Spleen (tissue), 11 donors: ENCODE results near the gene TSHZ3. TPM values are rescaled to one million over a fixed set of nuclear protein-coding genes. Genes with fewer than 3 reads are reported as not detected.

Experiments
- DNase-seq: peaks from one replicate; pipeline ENCODE4 v3.0.0-alpha.2; 2020
- H3K27ac ChIP-seq, 8 donors: fragments of 200-600 bp; sonication (generic) in 7 of 8; 1 replicate in 4 of 8; 2 replicates in 4 of 8; pipeline versions ENCODE4 v1.5.0 to v1.8.0; 2016 to 2021; ENCODE audit warnings: inconsistent platforms in 4 of 8, mild to moderate bottlenecking in 4 of 8, moderate library complexity in 1 of 8
- H3K27me3 ChIP-seq, 7 donors: fragments of 200-600 bp; sonication (generic) in 6 of 7; replicated peaks in 1 of 7; 1 replicate in 4 of 7; 2 replicates in 3 of 7; pipeline versions ENCODE4 v1.5.0 to v1.8.0; 2016 to 2021; ENCODE audit warnings: inconsistent platforms in 3 of 7, mild to moderate bottlenecking in 1 of 7
- H3K36me3 ChIP-seq, 6 donors: fragments of 200-600 bp; sonication (generic) in 5 of 6; 1 replicate in 4 of 6; 2 replicates in 2 of 6; pipeline versions ENCODE4 v1.5.0 to v1.8.0; 2016 to 2021; ENCODE audit warnings: inconsistent platforms in 2 of 6
- H3K4me1 ChIP-seq, 6 donors: fragments of 200-600 bp; sonication (generic) in 5 of 6; 1 replicate in 3 of 6; 2 replicates in 3 of 6; pipeline versions ENCODE4 v1.5.0 to v1.8.0; 2016 to 2021; ENCODE audit warnings: inconsistent platforms in 3 of 6
- H3K4me3 ChIP-seq, 8 donors: fragments of 200-600 bp; sonication (generic) in 7 of 8; 1 replicate in 4 of 8; 2 replicates in 4 of 8; pipeline versions ENCODE4 v1.5.0 to v1.8.0; 2016 to 2021; ENCODE audit warnings: inconsistent platforms in 4 of 8, mild to moderate bottlenecking in 4 of 8, moderate library complexity in 2 of 8
- H3K9me3 ChIP-seq, 8 donors: fragments of 200-600 bp; sonication (generic) in 7 of 8; 1 replicate in 4 of 8; 2 replicates in 4 of 8; pipeline versions ENCODE4 v1.5.0 to v1.8.0; 2016 to 2021; ENCODE audit warnings: inconsistent platforms in 4 of 8
- CTCF ChIP-seq, 11 experiments: fragments of 200-600 bp in 7 of 11; fragments of 450-650 bp in 4 of 11; sonication (generic) in 4 of 11; IDR thresholded peaks in 8 of 11; conservative IDR thresholded peaks in 3 of 11; 1 replicate in 7 of 11; 2 replicates in 4 of 11; pipeline versions ENCODE4 v1.4.0 to v1.8.0; 2016 to 2021; ENCODE audit warnings: antibody characterized with exemption in 11 of 11, inconsistent platforms in 4 of 11, mild to moderate bottlenecking in 1 of 11
- POLR2A ChIP-seq, 3 donors: fragments of 450-650 bp; IDR thresholded peaks; one replicate each; pipeline ENCODE4 v1.5.1; 2017; ENCODE audit warnings: antibody characterized with exemption in 3 of 3, mild to moderate bottlenecking in 1 of 3
- POLR2AphosphoS5 ChIP-seq, 3 donors: sonication (generic); formaldehyde crosslinking; IDR thresholded peaks; one replicate each; pipeline ENCODE4 v1.5.1; 2017; ENCODE audit warnings: antibody characterized with exemption in 3 of 3
- WGBS, 5 donors: extraction: QIAGEN DNeasy Blood & Tissue Kit in 3 of 5; methylation state at CpG; one replicate each; pipeline versions ENCODE4 v1.1.5 to v1.1.7; 2013 to 2018; 5-methylcytosine and 5-hydroxymethylcytosine counted together
- intact Hi-C: fragments of 100-400 bp; cut with DNase I; formaldehyde crosslinking; loops from one replicate; pipeline ENCODE4 v1.15.0; 2023; ENCODE audit warnings: low total_unique reads
- polyA plus RNA-seq, 3 donors: library from polyadenylated mRNA; stranded (reverse); fragments of 200-250 nt; gene quantifications; one replicate each; pipeline ENCODE4 v1.2.1, GENCODE V29; 2013
- total RNA-seq, 7 donors: library from RNA; depleted of rRNA in 3 of 7; stranded (reverse); fragments of >200 nt in 3 of 7; fragmentation: NEBNext Ultra II Directional in 4 of 7; extraction: Animal tissue kit (Norgen Biotek cat#: 25700) in 4 of 7; gene quantifications; one replicate each; pipeline versions ENCODE4 v1.1.0 to v1.2.1, GENCODE V29; 2016 to 2021
- donor health status: healthy with polysubstance abuse.
- donor health status: DM: no; HTN: no; CAD: no; lungs with moderate emphysema.
- donor health status: DM: no; HTN: no; CAD: no.
- donor health status: Bipolar disorder and iron deficiency.
- donor health status: healthy.
- donor health status: DM: no; HTN: no; CAD: no.
- donor health status: DM: yes; HTN: yes; CAD: no.

The TSHZ3 gene
- total and polyA plus RNA-seq, 10 donors, result 1.2 to 24.6 (median 13.4) TPM

DNA sequence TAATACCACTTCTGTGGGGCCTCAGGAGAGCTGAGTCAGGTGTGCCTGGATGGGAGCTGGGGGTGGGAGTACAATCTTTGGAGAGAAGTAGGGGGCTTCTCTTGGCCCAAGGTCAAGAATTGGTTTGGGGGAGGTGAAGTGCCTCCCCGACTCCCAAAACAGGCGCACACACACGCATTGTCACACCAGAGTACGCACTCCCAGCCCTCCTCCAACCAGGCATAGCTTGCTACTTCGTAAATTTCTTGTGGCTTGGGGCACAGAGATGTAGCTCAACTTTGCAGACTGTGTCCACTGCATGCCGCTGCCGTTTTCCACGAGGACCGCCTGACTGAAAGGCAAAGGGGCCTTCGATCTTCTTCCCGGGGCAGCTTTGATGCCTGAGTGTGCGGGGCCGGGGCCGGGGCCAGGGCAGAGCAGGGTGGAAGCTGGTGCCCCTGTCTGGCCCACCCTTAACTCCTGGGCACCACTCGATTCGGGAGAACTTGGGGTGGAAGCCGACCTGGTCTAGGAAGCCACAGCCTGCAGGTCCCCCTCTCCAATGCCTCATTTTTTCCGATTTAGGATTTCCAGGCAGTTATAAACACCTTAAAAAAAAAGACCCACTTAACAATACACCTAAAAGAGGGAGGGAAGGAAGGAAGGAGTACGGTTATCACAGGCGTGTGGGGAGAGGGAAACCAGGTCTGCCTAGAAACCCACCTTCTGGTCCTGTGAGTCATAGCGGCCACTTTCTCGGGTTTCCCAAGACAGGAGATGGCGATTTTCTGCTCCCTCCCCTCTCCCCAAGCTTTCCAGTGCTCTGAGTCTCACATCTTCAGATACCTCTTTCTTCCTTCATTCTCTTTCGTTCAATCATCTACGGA, 5.8 kb upstream of the TSHZ3 start:
- intact Hi-C loops, result loop anchor here (10.0 kb wide), 1 partner anchor 550 kb away; no protein-coding TSS in a partner anchor

DNA sequence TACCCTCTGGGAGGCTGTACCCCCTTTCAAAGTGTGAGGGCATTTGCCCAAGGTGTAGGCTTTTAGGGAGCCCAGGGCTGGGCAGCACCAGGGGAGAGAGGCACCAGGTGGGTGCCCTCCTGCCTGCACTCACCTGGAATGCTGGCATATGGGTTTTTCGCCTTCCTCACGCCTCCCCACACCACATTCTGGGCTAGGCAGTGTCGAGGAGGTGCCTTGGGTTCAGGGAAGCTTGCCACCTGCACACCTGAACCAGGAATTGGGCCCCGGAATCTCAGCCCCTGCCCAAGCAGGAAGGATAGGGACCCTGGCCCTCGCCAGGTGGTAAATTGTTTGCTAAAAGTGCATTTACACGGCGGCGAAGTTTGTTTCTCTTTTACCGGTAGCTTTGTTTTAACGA, 5.1 kb upstream of the TSHZ3 start:
- 33 to 65% (median 40%) methylated on average over 7 to 10 of the region's 10 CpGs for WGBS, 5 donors
- intact Hi-C loops, result loop anchor here (10.0 kb wide), 1 partner anchor 550 kb away; no protein-coding TSS in a partner anchor
- no peak for DNase-seq
- TF ChIP-seq POLR2A (IDR thresholded peaks at IDR 0.05) (no peak), POLR2AphosphoS5 (IDR thresholded peaks at IDR 0.05) (no peak), CTCF (IDR thresholded peaks at IDR 0.05 in 8 of 11, conservative IDR thresholded peaks at IDR 0.05 in 3 of 11) (no peak)
- Histone ChIP-seq H3K4me1 (peaks cover 4 to 58% (median 25%) of the 10 kb centered on the region in 6 donors), H3K36me3 (no peaks in the 10 kb centered on the region), H3K4me3 (no peak overlapping the region), H3K9me3 (no peaks in the 10 kb centered on the region), H3K27me3 (peaks cover 0 to 100% (median 57%) of the 10 kb centered on the region in 7 donors), H3K27ac (no peak overlapping the region)

More for the DNA sequence above, 5.8 kb upstream of the TSHZ3 start:
- H3K36me3 ChIP-seq, result no peaks in the 10 kb centered on the region
- peaks cover 0 to 100% (median 57%) of the 10 kb centered on the region in 7 donors for H3K27me3 ChIP-seq
- H3K4me3 ChIP-seq, result no peak overlapping the region
- no peak for TF ChIP-seq POLR2A (IDR thresholded peaks at IDR 0.05)
- no peak for TF ChIP-seq POLR2AphosphoS5 (IDR thresholded peaks at IDR 0.05)
- no peak for TF ChIP-seq CTCF (IDR thresholded peaks at IDR 0.05 in 8 of 11, conservative IDR thresholded peaks at IDR 0.05 in 3 of 11)
- WGBS, 5 donors, result 25 to 34% (median 30%) methylated on average over 24 to 25 of the region's 25 CpGs
- no peaks in the 10 kb centered on the region for H3K9me3 ChIP-seq
- H3K4me1 ChIP-seq, result peaks cover 4 to 52% (median 25%) of the 10 kb centered on the region in 6 donors
- DNase-seq, result no peak
- no peak overlapping the region for H3K27ac ChIP-seq

DNA sequence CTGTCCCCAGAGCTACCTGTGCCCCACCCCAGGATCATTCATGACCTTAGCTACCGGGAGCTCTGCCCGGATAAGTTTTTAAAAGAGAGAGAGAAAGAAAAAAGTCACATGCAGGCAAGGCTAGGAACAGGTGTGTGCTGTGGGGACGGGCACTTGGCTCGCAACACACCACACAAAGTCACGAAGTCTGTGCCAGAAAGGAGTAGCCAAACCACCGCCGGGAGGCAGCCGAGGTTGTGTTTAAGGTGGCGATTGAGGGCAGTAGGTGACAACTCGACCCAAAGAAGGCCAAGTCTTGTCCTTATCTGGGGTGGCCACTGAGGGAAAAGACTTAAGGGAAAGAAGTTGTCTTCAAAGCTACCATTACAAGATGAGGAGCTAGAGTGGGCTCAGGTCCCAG, 4.6 kb upstream of the TSHZ3 start:
- H3K9me3 ChIP-seq, result no peaks in the 10 kb centered on the region
- WGBS, 5 donors, result 21 to 42% (median 35%) methylated on average over 10 of the region's 10 CpGs
- H3K27ac ChIP-seq, result no peak overlapping the region
- H3K36me3 ChIP-seq, result no peaks in the 10 kb centered on the region
- no peak overlapping the region for H3K4me3 ChIP-seq
- TF ChIP-seq CTCF (IDR thresholded peaks at IDR 0.05 in 8 of 11, conservative IDR thresholded peaks at IDR 0.05 in 3 of 11) (no peak), POLR2AphosphoS5 (IDR thresholded peaks at IDR 0.05) (no peak), POLR2A (IDR thresholded peaks at IDR 0.05) (no peak)
- peaks cover 5 to 63% (median 27%) of the 10 kb centered on the region in 6 donors for H3K4me1 ChIP-seq
- peaks cover 0 to 100% (median 57%) of the 10 kb centered on the region in 7 donors for H3K27me3 ChIP-seq
- intact Hi-C loops, result loop anchor here (10.0 kb wide), 1 partner anchor 549 kb away; no protein-coding TSS in a partner anchor
- DNase-seq, result no peak
